ENCODE results near the gene LRRC56. TPM values are rescaled to one million over a fixed set of nuclear protein-coding genes. Genes with fewer than 3 reads are reported as not detected.

The LRRC56 gene
- total and polyA plus RNA-seq, 2 experiments from 2014 or later = 0.86 to 1.3 TPM

- Histone ChIP-seq H4K20me1 (ENCODE audit: insufficient read depth) (no peaks in the 10 kb centered on the region), H3K27ac (no peak overlapping the region), H3K79me2 (ENCODE audit: insufficient read depth) (peaks cover 44% of the 10 kb centered on the region), H3K4me2 (ENCODE audit: unreplicated experiment) (no peak overlapping the region), H3K4me1 (ENCODE audit: insufficient read depth) (no peaks in the 10 kb centered on the region), H2AFZ (no peak overlapping the region), H3K36me3 (ENCODE audit: low read depth) (peaks cover 44% of the 10 kb centered on the region), H3K27me3 (replicated peaks; ENCODE audit: insufficient read depth) (no peaks in the 10 kb centered on the region), H3K4me3 (no peak overlapping the region), H3K9me2 (ENCODE audit: insufficient read depth) (no peaks in the 10 kb centered on the region), H3K9ac (no peak overlapping the region), H3K9me3 (ENCODE audit: low read depth) (no peaks in the 10 kb centered on the region), H3F3A (ENCODE audit: insufficient read depth) (peaks cover 31% of the 10 kb centered on the region)
- TF ChIP-seq EZH2phosphoT487 (IDR thresholded peaks at IDR 0.05; ENCODE audit: insufficient read depth, low read depth) (no peak), EZH2 (IDR thresholded peaks at IDR 0.05; ENCODE audit: insufficient read depth, poor library complexity, severe bottlenecking) (no peak)
- no peak for DNase-seq
- in situ Hi-C loops (cut with MboI) = no loop called here
- WGBS, 2 experiments (ENCODE audit: low coverage in 1 of 2, low lambda C conversion rate in 2 of 2, missing lambda C conversion rate in 2 of 2) = 95 to 97% methylated on average over 28 to 34 of the region's 34 CpGs
Observed at GRCh38 chr11:496834-497564, 40.3 kb upstream of the LRRC56 start.

DNA sequence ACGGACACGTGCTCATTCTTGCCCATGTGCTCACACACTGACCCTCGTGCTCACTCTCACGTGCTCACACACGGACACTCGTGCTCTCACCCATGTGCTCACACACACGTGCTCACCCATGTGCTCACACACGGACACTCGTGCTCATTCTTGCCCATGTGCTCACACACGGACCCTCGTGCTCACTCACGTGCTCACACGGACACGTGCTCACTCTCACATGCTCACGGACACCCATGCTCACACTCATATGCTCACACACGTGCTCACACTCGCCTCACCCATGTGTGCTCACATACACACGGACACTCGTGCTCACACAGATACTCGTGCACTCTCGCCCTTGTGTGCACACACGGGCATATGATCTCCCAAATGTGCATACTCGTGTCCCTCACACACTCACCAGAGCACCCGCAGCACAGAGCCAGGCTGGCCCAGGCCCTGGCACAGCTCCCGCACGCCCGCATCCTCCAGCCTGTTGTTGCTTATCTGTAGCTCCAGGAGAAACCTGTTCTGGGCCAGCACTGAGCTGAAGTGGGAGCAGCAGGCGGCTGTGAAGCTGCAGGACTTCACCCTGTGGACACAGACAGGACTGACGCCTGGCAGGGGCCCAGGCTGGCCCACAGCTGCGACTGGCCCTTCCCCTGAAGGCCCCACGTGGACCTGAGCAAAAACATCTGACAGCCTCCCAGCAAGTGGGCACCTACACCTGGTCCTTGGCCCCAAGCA, 39.6 kb upstream of the LRRC56 start:
- in situ Hi-C loops (cut with MboI) = no loop called here
- Histone ChIP-seq H3K9me2 (ENCODE audit: insufficient read depth) (no peaks in the 10 kb centered on the region), H3F3A (ENCODE audit: insufficient read depth) (peaks cover 31% of the 10 kb centered on the region), H3K9me3 (ENCODE audit: low read depth) (no peaks in the 10 kb centered on the region), H3K27ac (no peak overlapping the region), H2AFZ (no peak overlapping the region), H3K4me2 (ENCODE audit: unreplicated experiment) (no peak overlapping the region), H3K4me1 (ENCODE audit: insufficient read depth) (peaks cover 4% of the 10 kb centered on the region; the same call in 1 of the 2 replicates), H3K4me3 (no peak overlapping the region), H3K79me2 (ENCODE audit: insufficient read depth) (peaks cover 51% of the 10 kb centered on the region), H3K9ac (no peak overlapping the region), H4K20me1 (ENCODE audit: insufficient read depth) (no peaks in the 10 kb centered on the region), H3K27me3 (replicated peaks; ENCODE audit: insufficient read depth) (no peaks in the 10 kb centered on the region), H3K36me3 (ENCODE audit: low read depth) (peaks cover 44% of the 10 kb centered on the region)
- 92 to 93% methylated on average over 20 to 31 of the region's 31 CpGs for WGBS, 2 experiments (ENCODE audit: low coverage in 1 of 2, low lambda C conversion rate in 2 of 2, missing lambda C conversion rate in 2 of 2)
- no peak for TF ChIP-seq EZH2phosphoT487 (IDR thresholded peaks at IDR 0.05; ENCODE audit: insufficient read depth, low read depth)
- TF ChIP-seq EZH2 (IDR thresholded peaks at IDR 0.05; ENCODE audit: insufficient read depth, poor library complexity, severe bottlenecking) = no peak
- DNase-seq = no peak

DNA sequence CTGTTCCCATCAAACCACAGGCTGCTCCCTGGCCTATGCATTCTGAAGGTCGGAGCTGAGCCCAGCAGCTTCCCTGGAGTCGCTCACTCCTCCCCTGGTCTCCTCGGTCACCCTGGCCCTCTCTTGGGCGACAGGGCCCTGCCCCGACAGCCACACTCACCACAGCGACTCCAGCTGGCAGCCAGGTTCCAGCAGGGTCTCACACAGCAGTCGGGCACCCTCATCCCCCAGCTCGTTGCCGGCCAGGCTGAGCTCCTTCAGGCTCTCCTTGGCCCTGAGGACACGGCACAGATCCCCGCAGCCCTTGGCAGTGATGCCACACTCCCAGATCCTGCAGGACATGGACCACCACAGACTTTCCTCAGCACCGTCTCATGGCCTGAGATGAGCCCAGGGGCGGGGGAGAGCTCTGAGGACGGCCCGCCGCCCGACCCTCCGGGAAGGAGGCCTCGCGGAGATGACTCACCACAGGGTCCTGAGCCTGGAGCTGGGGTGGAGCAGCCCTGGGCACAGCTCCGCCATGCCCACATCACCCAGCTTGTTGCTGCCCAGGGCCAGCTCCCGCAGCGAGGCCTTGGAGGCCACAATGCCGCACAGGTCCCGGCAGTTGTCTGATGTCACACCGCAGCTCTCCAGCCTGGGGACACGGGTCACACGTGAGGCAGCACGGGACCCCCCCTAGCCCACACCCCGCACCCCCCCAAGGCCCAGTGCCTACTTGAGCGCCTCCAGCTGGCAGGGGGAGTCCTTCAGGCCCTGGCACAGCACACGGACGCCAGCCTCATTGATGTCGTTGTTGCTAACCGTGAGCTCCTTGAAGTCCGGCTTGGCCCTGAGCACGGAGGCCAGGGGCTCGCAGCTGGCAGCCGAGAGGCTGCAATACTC, 38.8 kb upstream of the LRRC56 start:
- Histone ChIP-seq H3K9me3 (ENCODE audit: low read depth) (no peaks in the 10 kb centered on the region), H3K9ac (no peak overlapping the region), H3K27me3 (replicated peaks; ENCODE audit: insufficient read depth) (no peaks in the 10 kb centered on the region), H3K4me3 (no peak overlapping the region), H4K20me1 (ENCODE audit: insufficient read depth) (no peaks in the 10 kb centered on the region), H3F3A (ENCODE audit: insufficient read depth) (peaks cover 26% of the 10 kb centered on the region), H2AFZ (no peak overlapping the region), H3K27ac (no peak overlapping the region), H3K36me3 (ENCODE audit: low read depth) (peaks cover 44% of the 10 kb centered on the region), H3K4me2 (ENCODE audit: unreplicated experiment) (no peak overlapping the region), H3K79me2 (ENCODE audit: insufficient read depth) (peaks cover 53% of the 10 kb centered on the region), H3K4me1 (ENCODE audit: insufficient read depth) (peaks cover 5% of the 10 kb centered on the region; the same call in 1 of the 2 replicates), H3K9me2 (ENCODE audit: insufficient read depth) (no peaks in the 10 kb centered on the region)
- no peak for DNase-seq
- in situ Hi-C loops (cut with MboI) = no loop called here
- 93 to 94% methylated on average over 21 to 36 of the region's 39 CpGs for WGBS, 2 experiments (ENCODE audit: low coverage in 1 of 2, low lambda C conversion rate in 2 of 2, missing lambda C conversion rate in 2 of 2)
- no peak for TF ChIP-seq EZH2 (IDR thresholded peaks at IDR 0.05; ENCODE audit: insufficient read depth, poor library complexity, severe bottlenecking)
- no peak for TF ChIP-seq EZH2phosphoT487 (IDR thresholded peaks at IDR 0.05; ENCODE audit: insufficient read depth, low read depth)
